ENCODE measurements around the gene SLC39A5.

- TF ChIP-seq, protein P1, sequence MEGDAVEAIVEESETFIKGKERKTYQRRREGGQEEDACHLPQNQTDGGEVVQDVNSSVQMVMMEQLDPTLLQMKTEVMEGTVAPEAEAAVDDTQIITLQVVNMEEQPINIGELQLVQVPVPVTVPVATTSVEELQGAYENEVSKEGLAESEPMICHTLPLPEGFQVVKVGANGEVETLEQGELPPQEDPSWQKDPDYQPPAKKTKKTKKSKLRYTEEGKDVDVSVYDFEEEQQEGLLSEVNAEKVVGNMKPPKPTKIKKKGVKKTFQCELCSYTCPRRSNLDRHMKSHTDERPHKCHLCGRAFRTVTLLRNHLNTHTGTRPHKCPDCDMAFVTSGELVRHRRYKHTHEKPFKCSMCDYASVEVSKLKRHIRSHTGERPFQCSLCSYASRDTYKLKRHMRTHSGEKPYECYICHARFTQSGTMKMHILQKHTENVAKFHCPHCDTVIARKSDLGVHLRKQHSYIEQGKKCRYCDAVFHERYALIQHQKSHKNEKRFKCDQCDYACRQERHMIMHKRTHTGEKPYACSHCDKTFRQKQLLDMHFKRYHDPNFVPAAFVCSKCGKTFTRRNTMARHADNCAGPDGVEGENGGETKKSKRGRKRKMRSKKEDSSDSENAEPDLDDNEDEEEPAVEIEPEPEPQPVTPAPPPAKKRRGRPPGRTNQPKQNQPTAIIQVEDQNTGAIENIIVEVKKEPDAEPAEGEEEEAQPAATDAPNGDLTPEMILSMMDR (IDR thresholded peaks at IDR 0.05), result no peak
- no peak for TF ChIP-seq EZH2 (IDR thresholded peaks at IDR 0.05)
- no peak for TF ChIP-seq EZH2phosphoT487 (IDR thresholded peaks at IDR 0.05)
Measured at GRCh38 chr12:56202838-56203237, 27.0 kb upstream of the SLC39A5 start.

Measured in neural progenitor cell (in vitro differentiated cells).